H54 (cell line): ENCODE measurements around the gene KCNJ10.

Experiments used
- DNase-seq: peaks from one replicate; pipeline ENCODE4 v3.0.0; 2011; ENCODE audit warnings: low spot score, mixed read lengths; ENCODE audit not compliant: insufficient read length
- FAIRE-seq: peaks from 3 replicates; lab custom pipeline; 2011; peaks lifted over from hg19 to GRCh38; lab: Jason Lieb, UNC
- POLR2A ChIP-seq: IDR thresholded peaks from 2 replicates; pipeline ENCODE4 v1.6.1; 2011; ENCODE audit warnings: low read depth, mild to moderate bottlenecking, low read length

Gene KCNJ10

GRCh38 chr1:160001440-160001839 is 68.5 kb downstream of the KCNJ10 start:
- no peak for FAIRE-seq
- no peak for TF ChIP-seq POLR2A
- DNase-seq = no peak

- DNase-seq = no peak
- no peak for FAIRE-seq
- no peak for TF ChIP-seq POLR2A
Measured at GRCh38 chr1:159999204-159999603, 70.8 kb downstream of the KCNJ10 start.

- TF ChIP-seq POLR2A = no peak
- DNase-seq = peak; percentile 60
- FAIRE-seq = peak; percentile 75
Measured at GRCh38 chr1:159996653-159997052, 73.3 kb downstream of the KCNJ10 start.

GRCh38 chr1:159994896-159995295 is 75.1 kb downstream of the KCNJ10 start:
- no peak for TF ChIP-seq POLR2A
- FAIRE-seq (no peak), DNase-seq (no peak)

GRCh38 chr1:159993911-159994310 is 76.0 kb downstream of the KCNJ10 start:
- TF ChIP-seq POLR2A = no peak
- no peak for FAIRE-seq
- DNase-seq = no peak

- DNase-seq (no peak), FAIRE-seq (no peak)
- no peak for TF ChIP-seq POLR2A
Measured at GRCh38 chr1:159992161-159992560, 77.8 kb downstream of the KCNJ10 start.

DNA sequence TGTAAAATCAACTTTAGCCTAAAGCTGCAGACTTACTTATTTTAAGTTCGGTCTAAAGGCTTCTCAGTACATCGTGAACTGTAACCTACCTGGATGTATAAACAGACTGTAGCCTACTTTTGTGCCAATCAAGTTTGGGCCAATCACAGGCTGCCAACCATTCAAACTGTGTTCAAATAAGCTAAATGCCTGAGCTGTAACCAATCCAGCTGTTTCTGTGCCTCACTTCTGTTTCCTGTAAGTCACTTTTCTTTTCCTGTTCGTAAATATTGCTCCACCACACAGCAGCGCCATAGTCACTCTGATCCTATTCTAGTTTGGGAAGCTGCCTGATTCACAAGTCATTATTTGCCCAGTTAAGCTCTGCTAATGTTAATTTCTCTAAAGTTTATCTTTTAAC is 78.4 kb downstream of the KCNJ10 start:
- no peak for TF ChIP-seq POLR2A
- DNase-seq (no peak), FAIRE-seq (no peak)

DNA sequence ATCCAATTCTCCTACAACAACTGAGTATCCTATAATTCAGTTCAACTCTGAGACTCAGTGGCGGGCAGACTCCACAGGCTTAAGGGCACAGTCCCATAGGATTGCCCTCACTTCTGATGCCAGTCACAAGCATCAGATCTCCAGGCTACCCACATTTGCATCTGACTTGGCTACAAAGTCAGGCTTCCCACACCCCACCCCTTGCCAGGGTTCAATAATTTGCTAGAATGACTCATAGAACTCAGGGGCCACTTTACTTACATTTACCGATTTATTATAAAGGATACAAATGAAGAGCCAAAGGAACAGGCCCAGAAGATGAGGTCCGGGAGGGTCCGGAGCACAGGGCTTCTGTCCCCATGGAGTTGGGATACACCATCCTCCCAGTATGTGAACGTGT is 80.0 kb downstream of the KCNJ10 start:
- FAIRE-seq (no peak), DNase-seq (no peak)
- TF ChIP-seq POLR2A = no peak

DNA sequence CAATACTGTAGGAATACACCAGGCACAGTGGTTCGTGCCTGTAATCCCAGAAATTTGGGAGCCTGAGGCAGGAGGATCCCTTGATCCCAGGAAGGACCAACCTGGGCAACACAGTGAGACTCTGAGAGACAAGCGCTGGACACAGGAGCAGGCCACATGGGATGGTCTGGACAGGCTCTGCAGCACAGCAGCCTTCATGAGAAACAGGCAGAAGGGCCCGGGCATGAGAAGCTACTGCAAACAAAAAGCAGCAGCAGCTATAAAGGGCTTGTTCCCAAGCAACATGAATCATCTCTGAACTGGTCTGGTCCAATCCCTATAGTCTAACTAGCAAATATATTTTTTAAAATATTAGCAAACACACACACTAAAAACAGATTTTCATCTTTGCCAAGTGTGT is 80.4 kb downstream of the KCNJ10 start:
- DNase-seq (no peak), FAIRE-seq (no peak)
- TF ChIP-seq POLR2A = no peak

DNA sequence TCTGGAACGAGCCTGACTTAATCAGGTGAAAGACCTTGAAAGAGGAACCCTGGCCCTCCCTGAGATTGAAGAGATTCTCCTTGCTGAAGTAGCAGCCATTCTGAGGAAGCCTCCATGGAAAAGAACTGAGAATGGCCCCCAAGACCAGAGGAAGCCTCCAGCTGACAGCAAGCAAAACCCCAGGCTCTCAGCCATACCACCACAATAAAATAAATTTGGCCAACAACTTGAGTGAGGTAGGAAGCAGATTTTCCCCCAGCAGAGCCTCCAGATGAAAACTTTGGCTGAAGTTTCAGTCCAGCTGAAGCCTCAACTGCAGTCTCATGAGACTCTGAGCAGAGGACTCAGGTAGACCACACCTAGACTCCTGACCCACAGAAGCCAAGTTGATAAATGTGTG is 82.0 kb downstream of the KCNJ10 start:
- FAIRE-seq = no peak
- no peak for DNase-seq
- no peak for TF ChIP-seq POLR2A

GRCh38 chr1:159987186-159987585 is 82.8 kb downstream of the KCNJ10 start:
- FAIRE-seq = no peak
- no peak for DNase-seq
- no peak for TF ChIP-seq POLR2A

DNA sequence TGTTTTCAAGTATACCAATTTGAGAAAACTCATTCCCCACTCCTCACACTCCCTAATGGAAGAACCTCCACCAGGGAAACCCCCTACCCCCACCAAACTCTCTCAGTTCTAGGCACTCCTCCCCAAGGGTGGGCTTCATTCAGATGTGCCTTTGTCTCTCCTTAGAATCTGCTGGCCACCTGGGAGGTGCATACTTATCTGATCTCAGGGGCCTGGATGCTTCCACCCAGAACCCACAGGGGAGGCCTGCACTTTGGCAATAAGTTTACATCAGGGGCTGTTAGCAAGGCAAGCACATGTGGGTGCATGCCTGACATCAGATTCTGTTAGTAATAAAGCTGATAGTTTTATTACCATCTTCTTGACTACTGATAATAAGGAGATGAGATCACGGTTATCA is 83.4 kb downstream of the KCNJ10 start:
- no peak for FAIRE-seq
- DNase-seq = no peak
- no peak for TF ChIP-seq POLR2A

DNA sequence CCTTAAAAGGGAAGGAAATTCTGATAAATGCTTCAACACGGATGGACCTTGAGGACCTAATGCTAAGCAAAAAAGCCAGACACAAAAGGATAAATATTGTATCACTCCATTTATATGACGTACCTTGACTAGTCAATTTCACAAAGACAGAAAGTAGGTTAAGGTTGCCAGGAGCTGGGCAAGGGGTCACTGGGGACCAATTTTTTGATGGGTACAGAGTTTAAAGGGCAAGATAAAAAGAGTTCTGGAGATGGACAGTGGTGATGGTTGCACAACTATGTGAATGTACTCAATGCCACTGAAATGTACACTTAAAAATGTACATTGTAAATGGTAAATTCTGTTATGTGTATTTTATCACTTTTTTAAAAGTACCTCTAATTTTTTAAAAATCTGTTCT is 83.9 kb downstream of the KCNJ10 start:
- no peak for TF ChIP-seq POLR2A
- DNase-seq = no peak
- no peak for FAIRE-seq

GRCh38 chr1:159985473-159985872 is 84.5 kb downstream of the KCNJ10 start:
- TF ChIP-seq POLR2A = no peak
- no peak for DNase-seq

DNA sequence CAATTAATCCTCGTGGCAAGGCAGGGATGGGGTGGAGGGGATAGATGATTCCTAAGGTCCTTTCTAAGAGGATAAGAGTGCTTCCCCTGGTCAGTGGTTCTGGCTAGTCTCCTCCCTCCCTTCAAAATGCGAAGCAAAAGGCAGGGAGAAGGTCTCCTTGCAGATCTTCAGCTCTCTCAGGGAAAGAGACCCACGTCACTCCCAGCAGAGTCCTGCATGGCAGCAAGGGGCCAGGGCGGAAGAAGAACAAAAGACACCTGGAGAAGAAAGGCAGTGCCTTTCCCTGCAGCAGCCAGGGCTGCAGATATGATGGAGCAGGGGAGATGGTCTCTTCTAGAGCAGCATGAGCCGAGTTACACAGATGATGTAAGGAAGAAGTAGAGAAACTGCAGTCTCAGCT is 86.3 kb downstream of the KCNJ10 start:
- no peak for FAIRE-seq
- no peak for TF ChIP-seq POLR2A
- no peak for DNase-seq

More at GRCh38 chr1:159985473-159985872, 84.5 kb downstream of the KCNJ10 start:
- no peak for FAIRE-seq

DNA sequence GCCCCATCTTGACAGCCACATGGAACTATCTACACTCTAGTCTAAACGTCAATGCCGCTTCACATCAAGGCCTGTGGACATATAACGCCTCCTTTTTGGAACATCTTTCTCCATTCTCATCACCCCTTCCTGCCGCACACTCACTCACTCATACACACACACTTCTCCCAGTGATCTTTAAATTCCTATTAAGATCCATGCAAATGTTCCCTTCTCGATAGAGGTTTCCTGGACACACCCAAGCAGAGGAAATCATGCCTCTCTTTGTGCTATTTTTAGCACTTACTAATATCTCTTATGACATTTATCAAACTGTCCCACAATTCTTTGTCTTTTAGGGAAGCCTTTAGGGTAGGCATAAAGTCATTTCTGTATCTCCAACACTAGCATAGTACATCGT is 87.7 kb downstream of the KCNJ10 start:
- no peak for TF ChIP-seq POLR2A
- DNase-seq (no peak), FAIRE-seq (no peak)
